Panc1 (cell line): ENCODE results near the gene DHRSX. TPM values are rescaled to one million over a fixed set of nuclear protein-coding genes. Genes with fewer than 3 reads are reported as not detected.
A peak's percentile ranks its signal among the peaks of the same experiment; 100 is the strongest.

Experiments used
- ATAC-seq: fragments of 200-7000 bp; cut with Tn5 transposase; 2 replicates; pipeline ENCODE4 v1.9.1; 2020; ENCODE audit warnings: mild to moderate bottlenecking, moderate library complexity
- BruUV-seq: library from RNA; stranded (reverse); fragments of 400-500 nt; replicated peaks from 2 replicates; lab custom pipeline; 2021; lab: Mats Ljungman, UMichigan
- CTCF ChIA-PET: fragments of 300-600 bp; sonication (Branson Sonifier 250); formaldehyde crosslinking; loops from one replicate; lab custom pipeline; 2022; ENCODE audit warnings: antibody characterized with exemption; lab: Charles Lee
- POLR2A ChIA-PET: fragments of 300-600 bp; sonication (Branson Sonifier 250); formaldehyde crosslinking; loops from one replicate; lab custom pipeline; 2022; ENCODE audit warnings: antibody characterized with exemption; lab: Charles Lee
- DNase-seq: peaks from one replicate; pipeline ENCODE4 v3.0.0-alpha.2; 2010; ENCODE audit warnings: low read depth, low spot score
- H3K27ac ChIP-seq: 2 replicates; pipeline ENCODE4 v1.5.1; 2011; ENCODE audit warnings: mild to moderate bottlenecking, low read length, inconsistent platforms
- H3K27me3 ChIP-seq: fragments of 200-500 bp; sonication (Bioruptor generic); 2 replicates; pipeline ENCODE4 v1.6.0; 2014; ENCODE audit warnings: low read length, inconsistent platforms; ENCODE audit not compliant: control insufficient read depth, insufficient read depth
- H3K36me3 ChIP-seq: fragments of 200-500 bp; sonication (Bioruptor generic); 2 replicates; pipeline ENCODE4 v1.5.1; 2014; ENCODE audit warnings: inconsistent platforms, mild to moderate bottlenecking, low read length, moderate library complexity; ENCODE audit not compliant: control insufficient read depth, insufficient read depth
- H3K4me1 ChIP-seq: 2 replicates; pipeline ENCODE4 v1.5.1; 2011; ENCODE audit warnings: inconsistent platforms, mild to moderate bottlenecking, low read length, moderate library complexity; ENCODE audit not compliant: control insufficient read depth, insufficient read depth
- H3K4me3 ChIP-seq, 2 experiments: 2 replicates each; pipeline ENCODE4 v1.5.1; 2011 to 2012; ENCODE audit warnings: low read depth in 2 of 2, low read length in 2 of 2, mild to moderate bottlenecking in 2 of 2, inconsistent platforms in 1 of 2, moderate library complexity in 1 of 2
- H3K9me3 ChIP-seq: fragments of 200-500 bp; sonication (Bioruptor generic); 2 replicates; pipeline ENCODE4 v1.5.1; 2014; ENCODE audit warnings: low read depth, mild to moderate bottlenecking, inconsistent platforms, low read length, moderate library complexity; ENCODE audit not compliant: control insufficient read depth, insufficient read depth
- CTCF ChIP-seq: fragments of 450-650 bp; IDR thresholded peaks from 2 replicates; pipeline ENCODE4 v1.5.1; 2017; ENCODE audit warnings: mild to moderate bottlenecking
- POLR2AphosphoS5 ChIP-seq: IDR thresholded peaks from 2 replicates; pipeline ENCODE4 v1.6.1; 2012; ENCODE audit warnings: mild to moderate bottlenecking, low read depth, low read length, moderate library complexity
- REST ChIP-seq, 2 experiments: IDR thresholded peaks; 2 replicates each; pipeline ENCODE4 v1.6.1; 2011 to 2012; ENCODE audit warnings: low read depth in 2 of 2, control low read depth in 1 of 2, low read length in 1 of 2, mild to moderate bottlenecking in 1 of 2, moderate library complexity in 1 of 2; ENCODE audit not compliant: insufficient read depth in 1 of 2
- SIN3A ChIP-seq: IDR thresholded peaks from 2 replicates; pipeline ENCODE4 v1.6.1; 2012; ENCODE audit warnings: low read depth, mild to moderate bottlenecking, low read length, moderate library complexity, borderline replicate concordance; ENCODE audit not compliant: insufficient read depth
- TCF7L2 ChIP-seq: IDR thresholded peaks from 2 replicates; pipeline ENCODE4 v1.6.1; 2011; ENCODE audit warnings: mild to moderate bottlenecking, low read depth, low read length, inconsistent platforms
- in situ Hi-C: cut with HindIII; loops from 2 replicates; pipeline ENCODE4 v1.10.0; 2016; ENCODE audit warnings: low sequenced_read_pairs, low pct_unique_long_range_greater_than_20kb
- intact Hi-C: fragments of 100-400 bp; cut with micrococcal nuclease; formaldehyde crosslinking; loops from one replicate; pipeline ENCODE4 v1.10.0; 2022; ENCODE audit not compliant: unreplicated experiment
- total RNA-seq: library from RNA; stranded (reverse); gene quantifications from one replicate; pipeline ENCODE4 v1.2.1, GENCODE V29; 2021; ENCODE audit not compliant: unreplicated experiment

The DHRSX gene
- total RNA-seq, 1 experiment from 2014 or later = 20.1 TPM

DNA sequence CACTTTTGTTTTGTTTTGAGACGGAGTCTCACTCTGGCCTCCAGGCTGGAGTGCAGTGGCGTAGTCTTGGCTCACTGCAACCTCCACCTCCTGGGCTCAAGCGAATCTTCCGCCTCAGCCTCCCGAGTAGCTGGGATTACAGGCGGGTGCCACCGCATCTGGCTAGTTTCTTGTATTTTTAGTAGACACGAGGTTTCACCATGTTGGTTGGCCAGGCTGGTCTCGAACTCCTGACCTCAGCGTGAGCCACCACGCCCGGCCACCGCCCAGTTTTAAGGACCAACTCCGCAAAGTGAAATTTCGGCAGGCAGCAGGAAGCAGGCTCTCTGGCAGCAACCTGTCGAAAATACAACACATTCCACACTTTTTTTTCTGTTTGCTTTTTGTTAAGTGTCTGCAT is 13.4 kb downstream of the DHRSX start:
- CTCF ChIA-PET = no interaction called here
- Histone ChIP-seq H3K36me3 (no peaks in the 10 kb centered on the region), H3K4me3 (no peak overlapping the region), H3K9me3 (no peaks in the 10 kb centered on the region), H3K4me1 (no peaks in the 10 kb centered on the region), H3K27me3 (no peaks in the 10 kb centered on the region), H3K27ac (no peak overlapping the region)
- DNase-seq (no peak), ATAC-seq (no peak)
- in situ Hi-C loops = no loop called here
- TF ChIP-seq REST (IDR thresholded peaks at IDR 0.05; ENCODE audit: insufficient read depth in 1 of 2, low read depth in 2 of 2, low read length in 1 of 2) (no peak), CTCF (no peak), SIN3A (no peak), TCF7L2 (no peak), POLR2AphosphoS5 (no peak)
- intact Hi-C loops = no loop called here
- TSS peak; percentile 52 for BruUV-seq
- POLR2A ChIA-PET = no interaction called here

- POLR2A ChIA-PET = no interaction called here
- in situ Hi-C loops (no loop called here), intact Hi-C loops (no loop called here)
- ATAC-seq (no peak), DNase-seq (no peak)
- Histone ChIP-seq H3K27me3 (no peaks in the 10 kb centered on the region), H3K27ac (no peak overlapping the region), H3K4me3 (no peak overlapping the region), H3K4me1 (no peaks in the 10 kb centered on the region), H3K9me3 (no peaks in the 10 kb centered on the region), H3K36me3 (no peaks in the 10 kb centered on the region)
- TF ChIP-seq POLR2AphosphoS5 (no peak), REST (IDR thresholded peaks at IDR 0.05; ENCODE audit: insufficient read depth in 1 of 2, low read depth in 2 of 2, low read length in 1 of 2) (no peak), TCF7L2 (no peak), CTCF (no peak), SIN3A (no peak)
- BruUV-seq = no TSS peak
- CTCF ChIA-PET = no interaction called here
Observed at GRCh38 chrX:2486476-2487133, 14.2 kb downstream of the DHRSX start.
